Lower lobe of right lung (tissue), 2 donors: ENCODE results near the gene NSF. TPM values are rescaled to one million over a fixed set of nuclear protein-coding genes. Genes with fewer than 3 reads are reported as not detected.
A peak's percentile ranks its signal among the peaks of the same experiment; 100 is the strongest.
"Not testable (repeated sequence)": the region's sequence is repeated elsewhere in the genome, so short reads cannot be mapped to it uniquely, and the experiment has no call there.

Experiments used
- ATAC-seq, 2 donors: fragments of 200-7000 bp; cut with Tn5 transposase; one replicate each; pipeline ENCODE4 v1.9.1; 2020 to 2022; ENCODE audit warnings: mild to moderate bottlenecking in 2 of 2, moderate library complexity in 2 of 2
- DNase-seq: peaks from one replicate; pipeline ENCODE4 v3.0.0-alpha.2; 2020
- H3K27ac ChIP-seq: fragments of 200-600 bp; one replicate; pipeline ENCODE4 v1.8.0; 2022
- H3K27me3 ChIP-seq: fragments of 200-600 bp; one replicate; pipeline ENCODE4 v1.8.0; 2022; ENCODE audit warnings: low read depth
- H3K36me3 ChIP-seq: fragments of 200-600 bp; one replicate; pipeline ENCODE4 v1.8.0; 2022; ENCODE audit warnings: mild to moderate bottlenecking
- H3K4me1 ChIP-seq: fragments of 200-600 bp; one replicate; pipeline ENCODE4 v1.8.0; 2022
- H3K4me3 ChIP-seq: fragments of 200-600 bp; one replicate; pipeline ENCODE4 v1.8.0; 2022; ENCODE audit warnings: mild to moderate bottlenecking
- H3K9me3 ChIP-seq: fragments of 200-600 bp; one replicate; pipeline ENCODE4 v1.8.0; 2022
- intact Hi-C: fragments of 100-400 bp; cut with DNase I; formaldehyde crosslinking; loops from one replicate; pipeline ENCODE4 v1.11.0; 2022
- total RNA-seq: library from RNA; stranded (reverse); fragmentation: NEBNext Ultra II Directional; extraction: Animal tissue kit (Norgen Biotek cat#: 25700); gene quantifications from one replicate; pipeline ENCODE4 v1.2.1, GENCODE V29; 2021
- TF ChIP-seq, protein P1 (sequence below): fragments of 200-600 bp; IDR thresholded peaks from one replicate; pipeline ENCODE4 v1.8.0; 2022; ENCODE audit warnings: antibody characterized with exemption, mild to moderate bottlenecking
- donor health status: DM: no; HTN: yes; CAD: no; lungs with severe emphysema.

Gene NSF
- total RNA-seq, 1 donor from 2014 or later: 52.7 TPM

DNA sequence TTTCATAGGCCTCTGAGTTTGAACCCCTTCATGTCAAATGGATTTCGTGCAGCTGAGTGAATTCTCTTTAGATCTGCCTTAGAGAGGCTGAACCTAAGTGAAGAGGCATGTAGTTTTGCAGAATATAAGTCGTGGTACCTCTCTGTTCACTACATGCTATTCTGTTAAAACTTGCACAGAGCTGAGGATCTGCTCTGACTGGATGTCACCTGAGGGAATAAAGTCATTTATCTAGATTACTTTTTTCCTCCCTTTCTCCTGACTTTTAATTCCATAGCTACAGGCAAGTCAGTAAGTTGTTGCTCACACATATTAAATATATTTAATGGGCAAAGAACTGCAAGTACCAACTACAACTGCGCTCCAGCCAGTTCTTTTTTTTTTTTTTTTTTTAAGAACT lies 163.3 kb downstream of the NSF start:
- no peaks in the 10 kb centered on the region for H3K4me1 ChIP-seq
- no peaks in the 10 kb centered on the region for H3K27me3 ChIP-seq
- peaks cover 78% of the 10 kb centered on the region for H3K36me3 ChIP-seq
- H3K27ac ChIP-seq: no peak overlapping the region
- H3K4me3 ChIP-seq: no peak overlapping the region
- intact Hi-C loops: no loop called here
- ATAC-seq: no peak
- DNase-seq: no peak
- no peaks in the 10 kb centered on the region for H3K9me3 ChIP-seq
- TF ChIP-seq, protein P1, sequence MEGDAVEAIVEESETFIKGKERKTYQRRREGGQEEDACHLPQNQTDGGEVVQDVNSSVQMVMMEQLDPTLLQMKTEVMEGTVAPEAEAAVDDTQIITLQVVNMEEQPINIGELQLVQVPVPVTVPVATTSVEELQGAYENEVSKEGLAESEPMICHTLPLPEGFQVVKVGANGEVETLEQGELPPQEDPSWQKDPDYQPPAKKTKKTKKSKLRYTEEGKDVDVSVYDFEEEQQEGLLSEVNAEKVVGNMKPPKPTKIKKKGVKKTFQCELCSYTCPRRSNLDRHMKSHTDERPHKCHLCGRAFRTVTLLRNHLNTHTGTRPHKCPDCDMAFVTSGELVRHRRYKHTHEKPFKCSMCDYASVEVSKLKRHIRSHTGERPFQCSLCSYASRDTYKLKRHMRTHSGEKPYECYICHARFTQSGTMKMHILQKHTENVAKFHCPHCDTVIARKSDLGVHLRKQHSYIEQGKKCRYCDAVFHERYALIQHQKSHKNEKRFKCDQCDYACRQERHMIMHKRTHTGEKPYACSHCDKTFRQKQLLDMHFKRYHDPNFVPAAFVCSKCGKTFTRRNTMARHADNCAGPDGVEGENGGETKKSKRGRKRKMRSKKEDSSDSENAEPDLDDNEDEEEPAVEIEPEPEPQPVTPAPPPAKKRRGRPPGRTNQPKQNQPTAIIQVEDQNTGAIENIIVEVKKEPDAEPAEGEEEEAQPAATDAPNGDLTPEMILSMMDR: no peak

DNA sequence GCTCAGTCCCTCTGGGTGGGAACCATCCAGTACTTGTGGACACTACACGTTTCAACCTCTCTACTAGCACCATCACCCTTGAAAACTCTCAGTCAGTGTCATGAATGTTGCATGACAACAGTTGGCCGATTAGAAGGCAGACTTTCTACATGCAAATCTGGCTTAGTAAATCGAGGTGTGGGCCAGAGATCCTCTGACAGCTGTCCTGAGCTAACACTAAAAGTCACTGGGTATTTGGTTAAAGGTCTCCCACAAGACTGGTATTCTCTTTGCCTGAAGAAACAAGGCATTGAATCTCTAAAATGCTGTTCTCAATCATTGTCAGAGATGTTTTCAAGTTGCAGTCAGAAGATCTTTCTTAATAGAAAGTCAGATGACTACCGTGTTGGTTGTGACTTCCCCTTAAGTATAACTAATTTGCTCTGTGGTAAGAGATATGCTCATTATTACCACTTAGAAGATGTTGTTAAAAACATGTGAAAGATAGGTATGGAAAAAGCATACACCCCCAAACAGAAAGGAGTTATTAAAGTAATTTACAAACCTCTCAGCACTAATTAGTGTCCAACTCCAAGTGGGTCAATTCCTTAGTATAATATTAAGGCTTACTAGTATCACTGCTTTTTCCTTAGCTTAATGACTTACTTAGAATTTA lies 165.7 kb downstream of the NSF start:
- H3K4me3 ChIP-seq: no peak overlapping the region
- no peaks in the 10 kb centered on the region for H3K9me3 ChIP-seq
- TF ChIP-seq, protein P1: no peak
- intact Hi-C loops: no loop called here
- DNase-seq (no peak), ATAC-seq (no peak)
- H3K27me3 ChIP-seq: no peaks in the 10 kb centered on the region
- no peak overlapping the region for H3K27ac ChIP-seq
- no peaks in the 10 kb centered on the region for H3K4me1 ChIP-seq
- peaks cover 66% of the 10 kb centered on the region for H3K36me3 ChIP-seq

DNA sequence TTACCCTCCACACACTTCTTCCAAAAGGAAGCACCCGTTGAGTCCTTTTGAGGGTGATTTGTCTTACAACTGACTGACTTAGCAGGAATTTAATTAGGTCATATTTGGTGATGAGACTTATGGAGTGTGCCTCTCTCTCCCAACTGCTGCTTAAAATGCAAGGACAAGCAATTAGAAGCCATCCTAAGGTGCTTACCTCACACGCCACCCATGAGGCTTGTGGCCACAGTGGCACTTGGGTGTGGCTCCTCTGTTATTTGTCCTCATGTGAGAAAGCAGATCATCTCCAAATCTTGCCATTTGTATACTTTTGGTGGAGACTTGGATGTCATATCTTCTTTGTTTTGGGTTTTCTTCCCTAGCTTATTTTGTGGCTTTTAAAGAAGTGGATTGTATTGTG lies 166.4 kb downstream of the NSF start:
- TF ChIP-seq, protein P1: no peak
- Histone ChIP-seq H3K27ac (no peak overlapping the region), H3K36me3 (peaks cover 59% of the 10 kb centered on the region), H3K27me3 (no peaks in the 10 kb centered on the region), H3K9me3 (no peaks in the 10 kb centered on the region), H3K4me1 (no peaks in the 10 kb centered on the region), H3K4me3 (no peak overlapping the region)
- intact Hi-C loops: no loop called here
- DNase-seq (no peak), ATAC-seq (no peak)

DNA sequence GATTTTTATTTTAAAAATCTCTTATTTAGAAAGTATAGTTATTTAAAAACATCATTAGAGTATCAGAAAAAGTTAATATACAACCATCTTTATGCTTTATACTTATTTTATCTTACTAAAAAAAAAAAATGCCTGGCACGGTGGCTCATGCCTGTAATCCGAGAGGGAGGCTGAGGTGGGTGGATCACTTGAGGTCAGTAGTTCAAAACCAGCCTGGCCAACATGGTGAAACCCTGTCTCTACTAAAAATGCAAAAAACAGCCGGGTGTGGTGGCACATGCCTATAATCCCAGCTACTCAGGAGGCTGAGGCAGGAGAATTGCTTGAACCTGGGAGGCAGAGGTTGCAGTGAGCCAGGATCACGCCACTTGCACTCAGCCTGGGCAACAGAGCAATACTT lies 167.1 kb downstream of the NSF start:
- H3K27ac ChIP-seq, DNase-seq, H3K4me3 ChIP-seq, intact Hi-C loops, H3K4me1 ChIP-seq, H3K27me3 ChIP-seq, H3K9me3 ChIP-seq, ATAC-seq: not testable (repeated sequence)
- H3K36me3 ChIP-seq: peaks cover 52% of the 10 kb centered on the region

DNA sequence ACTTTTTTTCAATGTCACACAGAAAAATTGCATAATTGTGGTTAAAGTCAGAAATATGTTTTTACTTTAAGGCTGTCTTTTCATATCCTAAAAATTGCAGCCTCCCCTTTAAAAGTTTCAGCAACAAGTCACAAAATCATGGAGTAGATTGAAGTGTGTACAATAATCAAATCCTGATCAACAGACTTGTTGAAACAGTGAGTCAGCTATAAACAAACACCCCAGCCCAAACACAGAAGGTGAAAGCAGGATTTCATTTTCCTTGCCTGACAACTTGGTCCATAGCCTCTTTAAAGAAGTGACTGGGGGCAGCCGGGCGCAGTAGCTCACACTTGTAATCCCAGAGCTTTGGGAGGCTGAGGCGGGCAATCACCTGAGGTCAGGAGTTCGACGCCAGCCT lies 168.1 kb downstream of the NSF start:
- Histone ChIP-seq H3K27ac (no peak overlapping the region), H3K36me3 (peaks cover 42% of the 10 kb centered on the region)
- intact Hi-C loops: no loop called here

DNA sequence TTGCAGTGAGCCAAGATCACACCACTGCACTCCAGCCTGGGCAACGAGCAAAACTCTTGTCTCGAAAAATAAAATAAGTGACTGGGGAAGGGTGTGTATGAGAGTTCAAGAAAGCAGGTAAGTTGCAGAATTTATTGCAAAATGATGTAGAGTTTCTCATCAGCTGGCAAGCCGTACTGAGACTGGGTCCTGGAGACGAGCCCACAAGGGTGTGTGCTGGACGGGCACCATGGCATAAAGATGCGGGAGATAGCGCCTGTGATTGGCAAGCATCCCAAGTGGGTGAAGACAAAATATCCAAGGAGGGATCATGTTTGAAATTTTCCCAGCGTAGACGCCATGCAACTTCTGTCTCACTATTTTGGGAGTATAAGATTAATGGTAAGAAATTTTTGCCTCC lies 168.7 kb downstream of the NSF start:
- no peak for ATAC-seq
- intact Hi-C loops: no loop called here
- Histone ChIP-seq H3K4me1 (no peaks in the 10 kb centered on the region), H3K9me3 (no peaks in the 10 kb centered on the region), H3K27ac (no peak overlapping the region), H3K27me3 (no peaks in the 10 kb centered on the region), H3K4me3 (no peak overlapping the region), H3K36me3 (peaks cover 37% of the 10 kb centered on the region)
- TF ChIP-seq, protein P1: no peak
- no peak for DNase-seq

More for the DNA sequence above, 168.1 kb downstream of the NSF start:
- no peak overlapping the region for H3K4me3 ChIP-seq
- TF ChIP-seq, protein P1: no peak
- no peaks in the 10 kb centered on the region for H3K9me3 ChIP-seq
- no peaks in the 10 kb centered on the region for H3K27me3 ChIP-seq
- ATAC-seq (peak; percentile 56 to 75), DNase-seq (no peak)
- H3K4me1 ChIP-seq: no peaks in the 10 kb centered on the region
